Loucy (cell line): ENCODE results near the gene SRP72.
A peak's percentile ranks its signal among the peaks of the same experiment; 100 is the strongest.

ENCODE experiments used
- H2AFZ ChIP-seq: fragments of 200-600 bp; sonication (generic); 2 replicates; pipeline ENCODE4 v1.6.0; 2016; ENCODE audit warnings: antibody characterized with exemption, mild to moderate bottlenecking, low read length, moderate library complexity
- H3F3A ChIP-seq: fragments of 200-600 bp; 2 replicates; pipeline ENCODE4 v1.6.0; 2016; ENCODE audit warnings: antibody characterized with exemption, low read depth, mild to moderate bottlenecking
- H3K27me3 ChIP-seq: fragments of 200-600 bp; sonication (generic); 2 replicates; pipeline ENCODE4 v1.6.1; 2014; ENCODE audit warnings: low read length, mild to moderate bottlenecking; ENCODE audit not compliant: insufficient read depth, poor library complexity, severe bottlenecking
- H3K36me3 ChIP-seq: fragments of 200-600 bp; sonication (generic); 2 replicates; pipeline ENCODE4 v1.6.1; 2016; ENCODE audit warnings: low read length; ENCODE audit not compliant: insufficient read depth
- H3K4me1 ChIP-seq: fragments of 200-600 bp; sonication (generic); 2 replicates; pipeline ENCODE4 v1.5.1; 2014; ENCODE audit warnings: low read length, mild to moderate bottlenecking; ENCODE audit not compliant: insufficient read depth, poor library complexity, severe bottlenecking
- H3K4me2 ChIP-seq: fragments of 200-600 bp; sonication (generic); 2 replicates; pipeline ENCODE4 v1.6.0; 2014; ENCODE audit warnings: antibody characterized with exemption, low read length, low read depth, mild to moderate bottlenecking; ENCODE audit not compliant: poor library complexity, severe bottlenecking
- H3K4me3 ChIP-seq: fragments of 200-600 bp; sonication (generic); 2 replicates; pipeline ENCODE4 v1.5.1; 2014; ENCODE audit warnings: low read length, mild to moderate bottlenecking, mixed read lengths; ENCODE audit not compliant: poor library complexity, severe bottlenecking
- H3K79me2 ChIP-seq: fragments of 200-600 bp; sonication (generic); 2 replicates; pipeline ENCODE4 v1.6.1; 2014; ENCODE audit warnings: low read length; ENCODE audit not compliant: insufficient read depth
- H3K9ac ChIP-seq: fragments of 200-600 bp; sonication (generic); 2 replicates; pipeline ENCODE4 v1.6.0; 2014; ENCODE audit warnings: mild to moderate bottlenecking, low read depth, low read length, moderate library complexity; ENCODE audit not compliant: poor library complexity, severe bottlenecking
- H3K9me2 ChIP-seq: fragments of 200-600 bp; sonication (generic); replicated peaks from 2 replicates; pipeline ENCODE4 v1.6.1; 2016; ENCODE audit warnings: low read depth, low read length, mixed read lengths
- H3K9me3 ChIP-seq: fragments of 200-600 bp; sonication (generic); 2 replicates; pipeline ENCODE4 v1.6.1; 2014; ENCODE audit warnings: mild to moderate bottlenecking, antibody characterized with exemption, low read length, low read depth; ENCODE audit not compliant: insufficient read depth
- H4K20me1 ChIP-seq: fragments of 200-600 bp; sonication (generic); 2 replicates; pipeline ENCODE4 v1.6.0; 2014; ENCODE audit warnings: antibody characterized with exemption, low read length, mild to moderate bottlenecking; ENCODE audit not compliant: insufficient read depth, poor library complexity, severe bottlenecking
- CTCF ChIP-seq: fragments of 200-600 bp; sonication (generic); conservative IDR thresholded peaks from 2 replicates; pipeline ENCODE4 v1.5.1; 2014; ENCODE audit warnings: mild to moderate bottlenecking, antibody characterized with exemption, low read length
- EZH2phosphoT487 ChIP-seq: fragments of 200-600 bp; IDR thresholded peaks from 2 replicates; pipeline ENCODE4 v1.6.1; 2018; ENCODE audit warnings: antibody characterized with exemption, mild to moderate bottlenecking, moderate library complexity, borderline replicate concordance

The SRP72 gene

GRCh38 chr4:56435140-56435926 is 32.1 kb upstream of the SRP72 start, which contains the start of gene PPAT:
TSS of gene PPAT (minus strand) at chr4:56435615. CDS start at chr4:56435477, 138 bp downstream.
- Histone ChIP-seq H3F3A (no peaks in the 10 kb centered on the region), H3K4me1 (peaks cover 47% of the 10 kb centered on the region), H2AFZ (peak within 1 kb of the TSS; percentile 90), H3K9me3 (no peaks in the 10 kb centered on the region), H4K20me1 (peaks cover 62% of the 10 kb centered on the region), H3K9ac (peak within 1 kb of the TSS; percentile 95), H3K36me3 (no peaks in the 10 kb centered on the region), H3K4me2 (peak within 1 kb of the TSS; percentile 95), H3K79me2 (peaks cover 91% of the 10 kb centered on the region), H3K9me2 (no peaks in the 10 kb centered on the region), H3K4me3 (peak within 1 kb of the TSS; percentile 91), H3K27me3 (peaks cover 4% of the 10 kb centered on the region)
- TF ChIP-seq CTCF (no peak), EZH2phosphoT487 (no peak)

- Histone ChIP-seq H3K9me2 (no peaks in the 10 kb centered on the region), H3K9ac (peak overlapping the region; percentile 53), H4K20me1 (peaks cover 70% of the 10 kb centered on the region), H3K27me3 (peaks cover 4% of the 10 kb centered on the region), H3K4me2 (peak overlapping the region; percentile 95), H3F3A (no peaks in the 10 kb centered on the region), H2AFZ (no peak overlapping the region), H3K4me1 (peaks cover 53% of the 10 kb centered on the region), H3K79me2 (peaks cover 91% of the 10 kb centered on the region), H3K9me3 (no peaks in the 10 kb centered on the region), H3K36me3 (peaks cover 20% of the 10 kb centered on the region), H3K4me3 (peak overlapping the region; percentile 91)
- no peak for TF ChIP-seq CTCF
- no peak for TF ChIP-seq EZH2phosphoT487
Observed at GRCh38 chr4:56438766-56439165, 28.7 kb upstream of the SRP72 start.

- peaks cover 99% of the 10 kb centered on the region for H3K79me2 ChIP-seq
- no peaks in the 10 kb centered on the region for H3K9me2 ChIP-seq
- H3K36me3 ChIP-seq = peaks cover 39% of the 10 kb centered on the region
- peaks cover 59% of the 10 kb centered on the region for H3K4me1 ChIP-seq
- peaks cover 4% of the 10 kb centered on the region for H3K27me3 ChIP-seq
- peak overlapping the region; percentile 91 for H3K4me3 ChIP-seq
- H3K4me2 ChIP-seq = peak overlapping the region; percentile 95
- no peaks in the 10 kb centered on the region for H3F3A ChIP-seq
- peak overlapping the region; percentile 53 for H3K9ac ChIP-seq
- H2AFZ ChIP-seq = no peak overlapping the region
- TF ChIP-seq CTCF (no peak), EZH2phosphoT487 (no peak)
- H4K20me1 ChIP-seq = peaks cover 85% of the 10 kb centered on the region
- H3K9me3 ChIP-seq = no peaks in the 10 kb centered on the region
Observed at GRCh38 chr4:56440983-56441382, 26.4 kb upstream of the SRP72 start.
